Measurements from ENCODE around the gene GALNT18.

- TF ChIP-seq EZH2 (IDR thresholded peaks at IDR 0.05; ENCODE audit: borderline replicate concordance, low read depth, low read length, severe bottlenecking) (no peak), CTCF (IDR thresholded peaks at IDR 0.05; ENCODE audit: extremely low read depth in 1 of 2, insufficient read depth in 1 of 2, low read depth in 1 of 2, low read length in 2 of 2) (no peak)
Observed at GRCh38 chr11:11519184-11519583, 102.6 kb downstream of the GALNT18 start.

Measured in endothelial cell of umbilical vein (primary cell).